Glutamatergic neuron (in vitro differentiated cells): ENCODE data around the gene TMA7B. TPM values are rescaled to one million over a fixed set of nuclear protein-coding genes. Genes with fewer than 3 reads are reported as not detected.

Source experiments
- DNase-seq: peaks from one replicate; pipeline ENCODE4 v3.0.0; 2022
- H3K27ac Mint-ChIP-seq: one replicate; pipeline ENCODE4 v1.8.0; 2020; ENCODE audit warnings: mild to moderate bottlenecking, mixed read lengths, inconsistent platforms; ENCODE audit not compliant: unreplicated experiment
- H3K27me3 Mint-ChIP-seq: one replicate; pipeline ENCODE4 v1.8.0; 2020; ENCODE audit warnings: mild to moderate bottlenecking, moderate library complexity, mixed read lengths, inconsistent platforms; ENCODE audit not compliant: unreplicated experiment
- H3K36me3 Mint-ChIP-seq: one replicate; pipeline ENCODE4 v1.8.0; 2020; ENCODE audit warnings: mild to moderate bottlenecking, mixed read lengths, inconsistent platforms; ENCODE audit not compliant: unreplicated experiment
- H3K4me1 Mint-ChIP-seq: one replicate; pipeline ENCODE4 v1.8.0; 2020; ENCODE audit warnings: mild to moderate bottlenecking, low read depth, mixed read lengths, inconsistent platforms; ENCODE audit not compliant: unreplicated experiment
- H3K4me3 Mint-ChIP-seq: one replicate; pipeline ENCODE4 v1.8.0; 2020; ENCODE audit warnings: mild to moderate bottlenecking, mixed read lengths, inconsistent platforms; ENCODE audit not compliant: unreplicated experiment
- H3K9me3 Mint-ChIP-seq: one replicate; pipeline ENCODE4 v1.8.0; 2020; ENCODE audit warnings: mild to moderate bottlenecking, moderate library complexity, mixed read lengths, inconsistent platforms; ENCODE audit not compliant: unreplicated experiment
- CTCF ChIP-seq: fragments of 200-600 bp; sonication (generic); IDR thresholded peaks from one replicate; pipeline ENCODE4 v1.5.0; 2021; ENCODE audit not compliant: partially characterized antibody, unreplicated experiment
- total RNA-seq: library from RNA; stranded (reverse); fragmentation: NEBNext Ultra II Directional; extraction: Animal tissue kit (Norgen Biotek cat#: 25700); gene quantifications from one replicate; pipeline ENCODE4 v1.2.1, GENCODE V29; 2021; ENCODE audit not compliant: unreplicated experiment

Gene TMA7B
- total RNA-seq, 1 donor from 2014 or later = not detected

GRCh38 chr22:39936523-39937145 is 23.6 kb upstream of the TMA7B start:
- H3K27ac Mint-ChIP-seq = no peak overlapping the region
- peaks cover 7% of the 10 kb centered on the region for H3K4me1 Mint-ChIP-seq
- no peak for TF ChIP-seq CTCF
- no peaks in the 10 kb centered on the region for H3K36me3 Mint-ChIP-seq
- no peak for DNase-seq
- peaks cover 2% of the 10 kb centered on the region for H3K9me3 Mint-ChIP-seq
- no peaks in the 10 kb centered on the region for H3K27me3 Mint-ChIP-seq
- H3K4me3 Mint-ChIP-seq = no peak overlapping the region

- Mint-ChIP-seq H3K27me3 (no peaks in the 10 kb centered on the region), H3K9me3 (peaks cover 2% of the 10 kb centered on the region), H3K4me1 (peaks cover 7% of the 10 kb centered on the region), H3K4me3 (no peak overlapping the region), H3K27ac (no peak overlapping the region), H3K36me3 (no peaks in the 10 kb centered on the region)
- DNase-seq = no peak
- TF ChIP-seq CTCF = no peak
These were observed 22.3 kb upstream of the TMA7B start for GRCh38 chr22:39937906-39938305.

DNA sequence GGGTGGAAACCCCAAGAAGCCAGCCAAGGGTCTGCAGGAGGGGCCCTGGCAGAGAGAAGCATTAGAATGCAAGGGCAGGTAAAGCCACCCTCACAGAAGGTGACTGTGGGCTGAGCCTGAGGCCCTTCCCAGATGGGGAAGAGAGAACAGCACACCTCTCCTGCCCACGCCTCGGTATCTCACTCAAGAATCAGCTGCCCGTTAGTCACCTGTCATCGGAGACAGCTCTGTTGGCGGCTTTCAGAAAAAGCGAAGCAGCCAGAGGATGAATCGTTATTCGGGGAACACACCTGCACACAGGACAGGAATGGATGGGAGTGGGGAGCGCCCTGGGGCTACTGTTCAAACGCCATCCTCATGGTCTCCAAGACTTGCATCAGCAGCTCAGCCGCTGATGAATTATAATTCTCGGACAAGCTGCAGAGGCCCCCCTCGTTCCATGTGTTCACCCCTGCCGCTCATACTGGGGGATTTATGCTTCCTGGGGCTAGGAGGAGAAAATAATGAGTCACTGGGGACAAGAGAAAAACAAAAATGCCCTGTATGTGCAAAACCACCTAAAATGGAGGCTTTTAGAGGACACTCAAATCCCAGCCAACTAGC is 21.6 kb upstream of the TMA7B start:
- H3K27me3 Mint-ChIP-seq = no peaks in the 10 kb centered on the region
- TF ChIP-seq CTCF = no peak
- H3K9me3 Mint-ChIP-seq = no peaks in the 10 kb centered on the region
- no peak overlapping the region for H3K27ac Mint-ChIP-seq
- H3K4me3 Mint-ChIP-seq = no peak overlapping the region
- H3K36me3 Mint-ChIP-seq = no peaks in the 10 kb centered on the region
- no peak for DNase-seq
- peaks cover 9% of the 10 kb centered on the region for H3K4me1 Mint-ChIP-seq

DNA sequence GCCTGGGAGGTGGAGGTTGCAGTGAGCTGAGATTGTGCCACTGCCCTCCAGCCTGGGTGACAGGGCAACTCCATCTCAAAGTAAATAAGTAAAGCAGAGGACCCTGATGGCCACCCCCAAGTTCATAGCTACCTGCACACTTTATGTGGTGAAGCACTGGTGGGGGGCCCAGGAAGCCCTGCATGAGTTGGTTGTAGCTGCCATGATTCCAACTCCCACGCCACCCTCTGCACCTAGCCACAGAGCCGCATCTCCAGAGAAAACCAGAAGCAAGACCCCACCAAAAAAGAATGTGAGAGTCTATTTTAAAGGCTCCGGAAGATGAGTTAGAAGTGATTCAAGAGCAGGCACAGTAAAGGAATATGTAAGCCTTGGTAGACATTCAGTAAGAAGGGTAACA is 20.4 kb upstream of the TMA7B start:
- Mint-ChIP-seq H3K36me3 (no peaks in the 10 kb centered on the region), H3K27me3 (no peaks in the 10 kb centered on the region), H3K4me3 (no peak overlapping the region), H3K4me1 (peaks cover 9% of the 10 kb centered on the region), H3K9me3 (no peaks in the 10 kb centered on the region), H3K27ac (no peak overlapping the region)
- TF ChIP-seq CTCF = no peak
- no peak for DNase-seq

DNA sequence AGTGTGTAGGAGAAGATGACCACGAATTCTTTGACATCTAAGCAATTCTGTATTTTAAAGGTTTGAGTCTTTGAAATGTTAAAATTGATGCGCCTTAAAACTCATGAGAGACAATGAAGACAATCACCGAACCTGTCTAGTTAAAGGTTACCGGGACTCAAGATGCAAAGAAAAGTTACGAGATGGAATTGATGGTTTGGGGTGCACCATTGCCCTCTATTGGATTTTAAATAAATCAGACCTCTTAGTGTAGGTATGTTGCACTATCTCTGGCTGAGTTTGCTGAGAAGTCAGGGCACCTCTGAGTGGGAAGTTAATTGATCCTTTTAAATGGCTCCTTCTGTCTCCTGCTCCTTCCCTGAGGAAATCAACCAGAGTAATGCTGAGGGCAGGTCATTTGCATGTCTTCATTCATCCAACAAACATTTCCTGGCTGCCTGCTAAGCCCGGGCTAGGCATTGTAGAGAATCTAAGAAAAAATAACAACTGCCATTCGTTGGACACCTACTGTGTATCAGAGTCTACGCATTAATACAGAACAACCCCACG is 19.4 kb upstream of the TMA7B start:
- no peaks in the 10 kb centered on the region for H3K27me3 Mint-ChIP-seq
- peaks cover 9% of the 10 kb centered on the region for H3K4me1 Mint-ChIP-seq
- H3K4me3 Mint-ChIP-seq = no peak overlapping the region
- no peak overlapping the region for H3K27ac Mint-ChIP-seq
- no peak for TF ChIP-seq CTCF
- no peaks in the 10 kb centered on the region for H3K9me3 Mint-ChIP-seq
- no peaks in the 10 kb centered on the region for H3K36me3 Mint-ChIP-seq
- no peak for DNase-seq
